ENCODE measurements around the gene CABYR. TPM values are rescaled to one million over a fixed set of nuclear protein-coding genes. Genes with fewer than 3 reads are reported as not detected.

Gene CABYR
- total RNA-seq, 1 donor from 2014 or later: 5.8 TPM

- DNase-seq (ENCODE audit: low spot score): no peak
Measured at GRCh38 chr18:24189664-24190346, 50.9 kb downstream of the CABYR start.

DNA sequence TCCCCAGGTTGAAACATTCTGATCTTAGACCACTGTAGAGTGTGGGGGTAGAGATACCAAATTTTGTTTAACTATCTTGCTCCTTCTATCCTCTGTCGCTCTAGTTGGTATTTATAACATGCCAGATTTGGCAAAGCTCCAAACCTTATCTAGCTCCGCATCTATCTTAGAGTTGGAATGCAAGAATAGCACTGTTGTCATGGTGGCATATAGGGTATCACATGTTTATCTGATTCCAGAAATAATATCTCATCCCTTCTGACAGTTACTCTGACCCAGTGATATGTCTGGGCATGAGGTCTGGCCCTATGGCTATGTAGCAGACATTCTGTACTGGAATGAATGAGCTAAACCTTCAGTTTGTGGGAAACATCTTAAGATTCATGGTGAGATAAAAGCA lies 51.7 kb downstream of the CABYR start:
- DNase-seq (ENCODE audit: low spot score): peak; percentile 80

DNA sequence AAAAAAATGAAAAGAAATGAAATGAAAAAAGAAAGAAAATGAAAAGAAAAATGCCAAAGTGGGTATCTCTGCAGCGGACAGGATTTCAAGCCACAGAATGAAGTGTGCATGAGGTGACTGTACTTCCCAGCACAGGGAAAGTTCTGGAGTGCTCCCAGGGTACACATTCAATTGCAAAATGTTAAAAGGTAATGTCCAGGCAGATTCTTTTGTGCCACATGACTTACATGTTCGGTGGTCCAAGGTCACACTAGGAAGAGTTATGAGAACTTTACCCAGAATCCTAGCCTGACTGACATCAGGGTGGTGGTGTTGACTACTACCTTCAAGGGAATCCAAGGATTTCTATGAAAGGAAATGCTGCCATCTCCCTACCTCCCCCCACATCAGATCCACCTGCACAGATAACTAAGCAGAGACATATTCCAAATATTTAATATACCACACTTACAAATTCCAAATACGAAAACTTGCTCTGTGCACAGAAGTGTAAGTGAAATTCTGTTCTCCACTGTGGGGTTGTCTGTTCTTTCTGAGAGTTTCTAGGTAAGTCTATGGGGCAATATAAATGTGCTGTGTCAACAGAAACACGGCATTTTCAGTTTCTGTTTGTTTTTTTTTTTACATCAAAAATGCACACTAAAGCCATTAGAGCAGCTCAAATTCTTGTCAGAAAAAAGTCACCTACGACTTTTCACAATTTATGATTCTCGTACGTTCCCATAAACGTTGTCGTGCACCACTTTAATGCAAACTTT lies 56.6 kb downstream of the CABYR start:
- no peak for DNase-seq (ENCODE audit: low spot score)

DNA sequence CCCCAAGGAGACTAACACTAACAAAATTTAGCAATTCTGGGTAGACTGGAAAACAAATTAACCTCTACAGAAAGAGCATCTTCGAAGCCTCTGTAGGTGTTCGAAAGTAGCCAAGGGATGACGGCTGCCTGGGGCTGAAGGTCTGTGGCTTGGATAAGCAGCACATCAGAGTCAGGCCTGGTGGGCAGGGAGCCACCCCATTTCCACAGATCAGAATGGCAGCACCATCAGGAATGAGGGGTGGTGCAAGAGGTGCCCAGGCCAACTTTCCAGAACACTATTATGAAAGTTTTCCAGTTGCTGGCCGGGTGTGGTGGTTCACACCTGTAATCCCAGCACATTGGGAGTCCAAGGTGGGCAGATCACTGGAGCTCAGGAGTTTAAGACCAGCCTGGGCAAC lies 57.9 kb downstream of the CABYR start:
- DNase-seq (ENCODE audit: low spot score): no peak

DNA sequence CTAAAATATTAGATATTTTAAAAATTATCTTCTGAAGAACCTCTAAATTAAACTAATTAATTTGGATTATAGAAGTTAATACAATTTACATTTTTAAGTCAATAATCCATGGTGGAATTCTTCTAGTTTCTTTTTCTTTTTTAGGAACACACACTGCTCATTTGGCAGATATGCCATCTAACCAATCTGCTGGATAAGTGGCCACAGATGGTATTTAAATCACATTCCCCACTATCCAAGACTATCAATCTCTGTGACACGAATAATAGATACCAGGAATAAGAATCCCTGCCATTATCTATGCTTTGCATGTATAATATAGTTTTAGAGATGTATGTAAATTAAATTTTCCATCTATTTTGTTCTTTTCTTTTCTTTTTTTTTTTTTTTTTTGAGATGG lies 58.5 kb downstream of the CABYR start:
- no peak for DNase-seq (ENCODE audit: low spot score)

GRCh38 chr18:24198461-24198860 lies 59.6 kb downstream of the CABYR start:
- no peak for DNase-seq (ENCODE audit: low spot score)

- DNase-seq (ENCODE audit: low spot score): no peak
Measured at GRCh38 chr18:24199372-24199962, 60.6 kb downstream of the CABYR start.

DNA sequence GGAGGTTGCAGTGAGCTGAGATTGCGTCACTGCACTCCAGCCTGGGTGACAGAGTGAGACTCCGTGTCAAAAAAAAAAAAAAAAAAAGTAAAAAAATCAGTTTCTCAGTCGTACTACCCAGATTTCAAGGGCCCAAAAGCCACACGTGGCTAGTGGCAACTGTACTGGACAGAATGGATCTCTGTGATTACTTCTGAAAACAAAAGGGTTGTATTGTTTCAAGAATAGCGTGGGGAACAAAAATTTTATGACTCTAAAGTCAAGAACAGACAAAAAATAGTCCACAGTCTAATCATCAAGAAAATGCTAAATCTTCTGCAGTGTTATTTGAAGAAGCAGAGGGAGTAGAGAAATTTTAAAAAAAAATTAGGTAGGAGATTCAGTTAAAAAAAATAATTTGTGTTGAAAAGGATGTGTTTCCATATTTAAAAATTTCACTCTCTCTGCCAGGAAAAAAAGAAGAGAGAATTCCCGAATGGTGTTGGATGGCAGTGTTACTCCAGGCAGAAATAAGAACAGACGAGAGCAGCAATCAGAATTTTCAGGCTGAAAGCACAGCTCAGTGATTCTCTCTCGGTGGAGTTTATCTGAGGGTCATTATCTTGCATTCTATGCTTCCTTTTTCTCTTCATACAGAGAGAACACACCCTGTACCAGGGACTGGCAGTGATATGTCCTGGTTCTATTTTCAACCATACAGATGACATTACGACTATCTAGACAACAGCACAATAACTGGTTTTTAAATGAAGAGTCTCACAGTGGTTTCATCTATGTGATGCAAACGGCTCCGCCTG lies 61.8 kb downstream of the CABYR start:
- no peak for DNase-seq (ENCODE audit: low spot score)

- DNase-seq (ENCODE audit: low spot score): no peak
Measured at GRCh38 chr18:24201699-24202687, 63.1 kb downstream of the CABYR start.

GRCh38 chr18:24204904-24205303 lies 66.0 kb downstream of the CABYR start:
- DNase-seq (ENCODE audit: low spot score): no peak

GRCh38 chr18:24208270-24209035 lies 69.6 kb downstream of the CABYR start:
- DNase-seq (ENCODE audit: low spot score): no peak

GRCh38 chr18:24209558-24209957 lies 70.7 kb downstream of the CABYR start:
- DNase-seq (ENCODE audit: low spot score): no peak

Other genes starting within 250 kb of the CABYR start
- gene TTC39C, start 124.3 kb upstream of the CABYR start, total RNA-seq (ENCODE audit: insufficient read depth, low replicate concordance): 25.5 TPM

Data from umbilical cord (tissue), 2 donors.